OCI-LY1 (cell line): ENCODE data around the gene TXNRD2.

Experiments
- H2AFZ ChIP-seq: fragments of 200-600 bp; sonication (generic), shearing (Covaris generic); 2 replicates; pipeline ENCODE4 v1.6.0; 2014; ENCODE audit warnings: antibody characterized with exemption, mild to moderate bottlenecking, low read length
- H3F3A ChIP-seq: fragments of 200-600 bp; sonication (generic), shearing (Covaris generic); 2 replicates; pipeline ENCODE4 v1.6.0; 2014; ENCODE audit warnings: mild to moderate bottlenecking, antibody characterized with exemption, low read length, moderate library complexity; ENCODE audit not compliant: insufficient read depth
- H3K27ac ChIP-seq: fragments of 200-600 bp; sonication (generic); 2 replicates; pipeline ENCODE4 v1.5.1; 2014; ENCODE audit warnings: low read length, mixed run types, mild to moderate bottlenecking, low read depth; ENCODE audit not compliant: poor library complexity, severe bottlenecking
- H3K27me3 ChIP-seq: fragments of 200-600 bp; sonication (generic); 2 replicates; pipeline ENCODE4 v1.6.0; 2014; ENCODE audit warnings: antibody characterized with exemption, mild to moderate bottlenecking, low read length, moderate library complexity; ENCODE audit not compliant: insufficient read depth
- H3K36me3 ChIP-seq: fragments of 200-600 bp; sonication (generic); 2 replicates; pipeline ENCODE4 v1.6.1; 2014; ENCODE audit warnings: mild to moderate bottlenecking, antibody characterized with exemption, low read length, moderate library complexity, mixed read lengths; ENCODE audit not compliant: insufficient read depth
- H3K4me1 ChIP-seq: fragments of 200-600 bp; sonication (generic); 2 replicates; pipeline ENCODE4 v1.5.1; 2014; ENCODE audit warnings: mild to moderate bottlenecking, low read length, moderate library complexity; ENCODE audit not compliant: insufficient read depth, severe bottlenecking
- H3K4me2 ChIP-seq: fragments of 200-600 bp; sonication (generic), shearing (Covaris generic); 2 replicates; pipeline ENCODE4 v1.6.1; 2014; ENCODE audit warnings: low read length
- H3K4me3 ChIP-seq: fragments of 200-600 bp; sonication (generic); 2 replicates; pipeline ENCODE4 v1.5.1; 2014; ENCODE audit warnings: low read length, low read depth, mild to moderate bottlenecking, mixed read lengths; ENCODE audit not compliant: poor library complexity, severe bottlenecking
- H3K79me2 ChIP-seq: fragments of 200-600 bp; shearing (Covaris generic); 2 replicates; pipeline ENCODE4 v1.6.1; 2016; ENCODE audit warnings: mixed run types, low read length, mixed read lengths; ENCODE audit not compliant: insufficient read depth
- H3K9ac ChIP-seq: fragments of 200-600 bp; sonication (generic), shearing (Covaris generic); 2 replicates; pipeline ENCODE4 v1.6.1; 2014; ENCODE audit warnings: mild to moderate bottlenecking, low read length, mixed read lengths
- H3K9me2 ChIP-seq: fragments of 200-600 bp; sonication (generic), shearing (Covaris generic); 2 replicates; pipeline ENCODE4 v1.6.1; 2014; ENCODE audit warnings: low read depth, mild to moderate bottlenecking, low read length, mixed read lengths
- H3K9me3 ChIP-seq: fragments of 200-600 bp; shearing (Covaris generic); 2 replicates; pipeline ENCODE4 v1.6.1; 2014; ENCODE audit warnings: low read length, mixed read lengths
- H4K20me1 ChIP-seq: fragments of 200-600 bp; sonication (generic), shearing (Covaris generic); 2 replicates; pipeline ENCODE4 v1.6.0; 2016; ENCODE audit warnings: mild to moderate bottlenecking, low read length; ENCODE audit not compliant: insufficient read depth
- CTCF ChIP-seq: fragments of 200-600 bp; sonication (generic), shearing (Covaris generic); IDR thresholded peaks from 2 replicates; pipeline ENCODE4 v1.5.1; 2017; ENCODE audit warnings: mild to moderate bottlenecking, antibody characterized with exemption, low read length, moderate library complexity, mixed read lengths
- EZH2 ChIP-seq: fragments of 200-600 bp; sonication (generic), shearing (Covaris generic); IDR thresholded peaks from 2 replicates; pipeline ENCODE4 v1.8.0; 2017; ENCODE audit warnings: borderline replicate concordance, mixed run types, mild to moderate bottlenecking, antibody characterized with exemption, low read length, moderate library complexity, mixed read lengths

Gene TXNRD2

GRCh38 chr22:19974935-19975706 lies 33.5 kb upstream of the TXNRD2 start:
- Histone ChIP-seq H4K20me1 (no peaks in the 10 kb centered on the region), H3K9me2 (no peaks in the 10 kb centered on the region), H3K4me2 (no peak overlapping the region), H3F3A (no peaks in the 10 kb centered on the region), H3K27ac (no peak overlapping the region), H3K4me1 (peaks cover 13% of the 10 kb centered on the region), H2AFZ (no peak overlapping the region), H3K9ac (no peak overlapping the region), H3K4me3 (no peak overlapping the region), H3K27me3 (peaks cover 3% of the 10 kb centered on the region; the same call in 1 of the 2 replicates), H3K36me3 (no peaks in the 10 kb centered on the region), H3K79me2 (no peaks in the 10 kb centered on the region), H3K9me3 (no peaks in the 10 kb centered on the region)
- TF ChIP-seq CTCF (no peak), EZH2 (no peak)

DNA sequence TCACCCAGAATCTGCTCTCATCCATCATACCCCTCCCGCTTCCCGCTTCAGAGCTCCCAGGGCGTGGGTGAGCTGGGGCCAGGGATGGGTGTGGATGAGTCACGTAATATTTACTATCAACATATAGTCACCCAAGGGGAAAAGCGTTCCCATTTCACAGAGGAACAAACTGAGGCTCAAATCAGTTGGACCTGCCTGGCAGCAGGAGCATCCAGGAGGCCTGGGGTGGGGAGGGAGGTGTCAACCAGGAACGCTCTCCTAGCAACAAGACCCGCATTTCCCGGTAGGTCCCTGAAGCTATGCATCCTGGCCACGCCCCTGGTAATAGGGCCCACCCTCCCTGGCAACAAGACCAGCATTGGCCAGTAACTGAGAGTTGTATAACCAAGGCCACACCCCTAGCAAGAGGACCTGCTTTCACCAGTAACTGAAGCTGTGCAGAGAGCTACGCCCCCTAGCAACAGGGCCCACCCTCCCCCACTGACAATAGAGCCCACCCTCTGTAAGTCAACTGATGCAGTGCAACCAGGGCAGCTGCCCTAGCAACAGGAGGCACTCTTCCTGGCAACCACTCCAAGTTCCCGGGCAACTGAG lies 32.7 kb upstream of the TXNRD2 start:
- Histone ChIP-seq H3K36me3 (no peaks in the 10 kb centered on the region), H3K27me3 (peaks cover 3% of the 10 kb centered on the region; the same call in 1 of the 2 replicates), H4K20me1 (no peaks in the 10 kb centered on the region)

GRCh38 chr22:19973551-19974267 lies 32.1 kb upstream of the TXNRD2 start:
- Histone ChIP-seq H3K4me1 (peaks cover 13% of the 10 kb centered on the region), H3K27ac (no peak overlapping the region), H2AFZ (no peak overlapping the region), H3F3A (no peaks in the 10 kb centered on the region), H3K9me2 (no peaks in the 10 kb centered on the region), H3K9me3 (no peaks in the 10 kb centered on the region), H3K4me2 (peak overlapping the region; percentile 43; the same call in 1 of the 2 replicates), H3K4me3 (peak overlapping the region; percentile 30), H3K79me2 (no peaks in the 10 kb centered on the region), H4K20me1 (no peaks in the 10 kb centered on the region), H3K36me3 (no peaks in the 10 kb centered on the region), H3K27me3 (peaks cover 3% of the 10 kb centered on the region; the same call in 1 of the 2 replicates), H3K9ac (no peak overlapping the region)
- TF ChIP-seq CTCF: no peak
- TF ChIP-seq EZH2: no peak

More for the DNA sequence above, 32.7 kb upstream of the TXNRD2 start:
- Histone ChIP-seq H3K27ac (no peak overlapping the region), H3K4me2 (peak overlapping the region; percentile 43; the same call in 1 of the 2 replicates), H3K79me2 (no peaks in the 10 kb centered on the region), H3F3A (no peaks in the 10 kb centered on the region), H3K4me1 (peaks cover 13% of the 10 kb centered on the region), H2AFZ (no peak overlapping the region), H3K9ac (no peak overlapping the region), H3K9me2 (no peaks in the 10 kb centered on the region), H3K4me3 (peak overlapping the region; percentile 30), H3K9me3 (no peaks in the 10 kb centered on the region)
- TF ChIP-seq CTCF (no peak), EZH2 (no peak)
